H1 (cell line): ENCODE measurements around the gene AGAP1. TPM values are rescaled to one million over a fixed set of nuclear protein-coding genes. Genes with fewer than 3 reads are reported as not detected.

ENCODE experiments used
- CHD2 ChIP-seq: IDR thresholded peaks from 2 replicates; pipeline ENCODE4 v1.6.1; 2012; ENCODE audit warnings: low read length, improper control_type of control experiment
- CTCF ChIP-seq, 3 experiments: IDR thresholded peaks; 1 replicate in 2 of 3; 2 replicates in 1 of 3; pipeline versions ENCODE4 v1.5.1 to v1.6.1; 2011; ENCODE audit warnings: low read length in 3 of 3, mild to moderate bottlenecking in 3 of 3, inconsistent platforms in 2 of 3, low read depth in 1 of 3, moderate library complexity in 1 of 3; ENCODE audit not compliant: insufficient read depth in 1 of 3; ENCODE audit errors: control extremely low read depth in 1 of 3
- KDM1A ChIP-seq: fragments of 200-600, 300-600 bp; sonication (generic); IDR thresholded peaks from 2 replicates; pipeline ENCODE4 v1.7.1; 2016; ENCODE audit warnings: mild to moderate bottlenecking, low read length, borderline replicate concordance
- POLR2A ChIP-seq, 2 experiments: IDR thresholded peaks; 1 replicate in 1 of 2; 2 replicates in 1 of 2; pipeline ENCODE4 v1.6.1; 2011; ENCODE audit warnings: low read depth in 2 of 2, low read length in 2 of 2, mild to moderate bottlenecking in 2 of 2; ENCODE audit errors: control extremely low read depth in 1 of 2
- SAP30 ChIP-seq: fragments of 300-600 bp; sonication (generic); IDR thresholded peaks from 2 replicates; pipeline ENCODE4 v1.7.1; 2012; ENCODE audit warnings: low read length, moderate library complexity, mild to moderate bottlenecking, inconsistent platforms; ENCODE audit not compliant: insufficient read depth, insufficient replicate concordance
- TEAD4 ChIP-seq: IDR thresholded peaks from 2 replicates; pipeline ENCODE4 v1.6.1; 2012; ENCODE audit warnings: low read depth, low read length, inconsistent platforms, mixed read lengths
- USF2 ChIP-seq: IDR thresholded peaks from 2 replicates; pipeline ENCODE4 v1.6.1; 2011; ENCODE audit warnings: low read length, improper control_type of control experiment
- ZNF274 ChIP-seq: IDR thresholded peaks from 2 replicates; pipeline ENCODE4 v1.7.0; 2012; ENCODE audit warnings: low read length, borderline replicate concordance; ENCODE audit errors: extremely low read depth
- polyA plus RNA-seq, 7 experiments: library from polyadenylated mRNA; depleted of rRNA in 3 of 7; stranded (reverse) in 5 of 7; unstranded in 2 of 7; fragments of >200 nt in 5 of 7; fragments of 200-250 nt in 2 of 7; gene quantifications; 1 replicate in 5 of 7; 2 replicates in 1 of 7; 4 replicates in 1 of 7; pipeline versions ENCODE4 v1.2.1 to v1.2.3, GENCODE V29; 2011 to 2013; ENCODE audit warnings: missing spikeins in 2 of 7, mixed read lengths in 2 of 7
- total RNA-seq: library from RNA; stranded (reverse); fragmentation: NEBNext Ultra II Directional; extraction: Animal tissue kit (Norgen Biotek cat#: 25700); gene quantifications from 2 replicates; pipeline ENCODE4 v1.2.1, GENCODE V29; 2021

The AGAP1 gene
- total and polyA plus RNA-seq, 2 of the 8 experiments (the other 6 are each of a cell fraction or from before 2014, with no cell fraction given), result 18.1 to 39.4 TPM

GRCh38 chr2:236167297-236168109, 673.7 kb downstream of the AGAP1 start (continued):
- TF ChIP-seq USF2 (no peak), CTCF (IDR thresholded peaks at IDR 0.05; ENCODE audit: control extremely low read depth in 1 of 3, insufficient read depth in 1 of 3, low read depth in 1 of 3, low read length in 3 of 3) (peak in 2 of 3 experiments; percentile 39 to 44; a peak in 3 of 4 replicates), CHD2 (no peak), POLR2A (IDR thresholded peaks at IDR 0.05; ENCODE audit: control extremely low read depth in 1 of 2, low read depth in 2 of 2, low read length in 2 of 2) (no peak), ZNF274 (no peak), KDM1A (no peak), SAP30 (no peak), TEAD4 (no peak)
